ENCODE data around the gene PLEK. TPM values are rescaled to one million over a fixed set of nuclear protein-coding genes. Genes with fewer than 3 reads are reported as not detected.

Gene PLEK
- total and polyA plus RNA-seq, 2 of the 13 experiments (the other 11 are each of a cell fraction or from before 2014, with no cell fraction given) = not detected

GRCh38 chr2:68441179-68441993, 76.3 kb downstream of the PLEK start (continued):
- TF ChIP-seq DMTF1 (CRISPR knock-in tag; IDR thresholded peaks at IDR 0.05) (no peak), PHF8 (CRISPR knock-in tag; IDR thresholded peaks at IDR 0.05) (no peak), STAT5B (CRISPR knock-in tag; IDR thresholded peaks at IDR 0.05) (no peak), ZNF407 (CRISPR knock-in tag; IDR thresholded peaks at IDR 0.05; ENCODE audit: not compliant biosample characterization) (no peak), ZNF687 (CRISPR knock-in tag; IDR thresholded peaks at IDR 0.05) (no peak), ZBTB10 (CRISPR knock-in tag; IDR thresholded peaks at IDR 0.05; ENCODE audit: borderline replicate concordance) (no peak), SETDB1 (CRISPR knock-in tag; IDR thresholded peaks at IDR 0.05; ENCODE audit: borderline replicate concordance) (no peak), ZFY (CRISPR knock-in tag; IDR thresholded peaks at IDR 0.05) (no peak), TCF7 (IDR thresholded peaks at IDR 0.05; ENCODE audit: low read depth) (no peak), CEBPB (IDR thresholded peaks at IDR 0.05; ENCODE audit: borderline replicate concordance, low read depth, low read length) (peak; percentile 82)

All from HepG2 (cell line).